ENCODE results near the gene USP25. TPM values are rescaled to one million over a fixed set of nuclear protein-coding genes. Genes with fewer than 3 reads are reported as not detected.

USP25 gene
- total RNA-seq, 4 donors from 2014 or later, result 42.4 to 67.4 (median 49.8) TPM

GRCh38 chr21:15904389-15904788, 174.6 kb downstream of the USP25 start:
- intact Hi-C loops (cut with DNase I), result no loop called here
- no peaks in the 10 kb centered on the region for H3K36me3 ChIP-seq
- 84 to 87% methylated on average over 8 of the region's 8 CpGs for WGBS, 2 donors
- no peak overlapping the region for H3K27ac ChIP-seq
- H3K27me3 ChIP-seq, result no peaks in the 10 kb centered on the region
- H3K4me3 ChIP-seq (replicated peaks in 1 of 3), result no peak overlapping the region
- no peak for DNase-seq
- H3K9me3 ChIP-seq, result peaks cover 7% of the 10 kb centered on the region
- no peaks in the 10 kb centered on the region for H3K4me1 ChIP-seq
- no peak for TF ChIP-seq CTCF (IDR thresholded peaks at IDR 0.05)
- TF ChIP-seq POLR2A (IDR thresholded peaks at IDR 0.05), result no peak

- Histone ChIP-seq H3K4me3 (replicated peaks in 1 of 3) (no peak overlapping the region), H3K27me3 (no peaks in the 10 kb centered on the region), H3K27ac (no peak overlapping the region), H3K4me1 (no peaks in the 10 kb centered on the region), H3K36me3 (no peaks in the 10 kb centered on the region), H3K9me3 (no peaks in the 10 kb centered on the region)
- WGBS, 2 donors, result 90 to 91% methylated on average over 6 of the region's 6 CpGs
- no peak for DNase-seq
- no peak for TF ChIP-seq POLR2A (IDR thresholded peaks at IDR 0.05)
- no peak for TF ChIP-seq CTCF (IDR thresholded peaks at IDR 0.05)
- intact Hi-C loops (cut with DNase I), result no loop called here
These were observed 178.4 kb downstream of the USP25 start for GRCh38 chr21:15908187-15908586.

- no peaks in the 10 kb centered on the region for H3K27me3 ChIP-seq
- 80 to 91% methylated on average over 2 of the region's 2 CpGs for WGBS, 2 donors
- no peaks in the 10 kb centered on the region for H3K4me1 ChIP-seq
- no peak for DNase-seq
- no peaks in the 10 kb centered on the region for H3K9me3 ChIP-seq
- TF ChIP-seq CTCF (IDR thresholded peaks at IDR 0.05) (no peak), POLR2A (IDR thresholded peaks at IDR 0.05) (no peak)
- intact Hi-C loops (cut with DNase I), result no loop called here
- H3K4me3 ChIP-seq (replicated peaks in 1 of 3), result no peak overlapping the region
- no peaks in the 10 kb centered on the region for H3K36me3 ChIP-seq
- H3K27ac ChIP-seq, result no peak overlapping the region
These were observed 198.4 kb downstream of the USP25 start for GRCh38 chr21:15928196-15928595.

- H3K9me3 ChIP-seq, result no peaks in the 10 kb centered on the region
- H3K27me3 ChIP-seq, result no peaks in the 10 kb centered on the region
- no peaks in the 10 kb centered on the region for H3K4me1 ChIP-seq
- DNase-seq, result no peak
- H3K4me3 ChIP-seq (replicated peaks in 1 of 3), result no peak overlapping the region
- 57 to 60% methylated on average over 4 of the region's 4 CpGs for WGBS, 2 donors
- TF ChIP-seq POLR2A (IDR thresholded peaks at IDR 0.05) (no peak), CTCF (IDR thresholded peaks at IDR 0.05) (no peak)
- no peaks in the 10 kb centered on the region for H3K36me3 ChIP-seq
- no peak overlapping the region for H3K27ac ChIP-seq
- intact Hi-C loops (cut with DNase I), result no loop called here
These were observed 199.1 kb downstream of the USP25 start for GRCh38 chr21:15928686-15929425.

GRCh38 chr21:15929536-15929935, 199.8 kb downstream of the USP25 start:
- no peak overlapping the region for H3K27ac ChIP-seq

More at GRCh38 chr21:15929536-15929935, 199.8 kb downstream of the USP25 start:
- no peaks in the 10 kb centered on the region for H3K36me3 ChIP-seq
- H3K4me1 ChIP-seq, result no peaks in the 10 kb centered on the region
- H3K27me3 ChIP-seq, result no peaks in the 10 kb centered on the region
- 96 to 98% methylated on average over 1 of the region's 1 CpG for WGBS, 2 donors
- no peaks in the 10 kb centered on the region for H3K9me3 ChIP-seq
- no peak overlapping the region for H3K4me3 ChIP-seq (replicated peaks in 1 of 3)
- intact Hi-C loops (cut with DNase I), result no loop called here
- no peak for DNase-seq
- TF ChIP-seq CTCF (IDR thresholded peaks at IDR 0.05) (no peak), POLR2A (IDR thresholded peaks at IDR 0.05) (no peak)
